Measurements from ENCODE around the gene REPIN1.

Gene REPIN1

GRCh38 chr7:150410131-150410530, 41.5 kb downstream of the REPIN1 start:
- no peak for TF ChIP-seq CTCF (IDR thresholded peaks at IDR 0.05; ENCODE audit: insufficient read depth, low read length)
- TF ChIP-seq, protein P1, sequence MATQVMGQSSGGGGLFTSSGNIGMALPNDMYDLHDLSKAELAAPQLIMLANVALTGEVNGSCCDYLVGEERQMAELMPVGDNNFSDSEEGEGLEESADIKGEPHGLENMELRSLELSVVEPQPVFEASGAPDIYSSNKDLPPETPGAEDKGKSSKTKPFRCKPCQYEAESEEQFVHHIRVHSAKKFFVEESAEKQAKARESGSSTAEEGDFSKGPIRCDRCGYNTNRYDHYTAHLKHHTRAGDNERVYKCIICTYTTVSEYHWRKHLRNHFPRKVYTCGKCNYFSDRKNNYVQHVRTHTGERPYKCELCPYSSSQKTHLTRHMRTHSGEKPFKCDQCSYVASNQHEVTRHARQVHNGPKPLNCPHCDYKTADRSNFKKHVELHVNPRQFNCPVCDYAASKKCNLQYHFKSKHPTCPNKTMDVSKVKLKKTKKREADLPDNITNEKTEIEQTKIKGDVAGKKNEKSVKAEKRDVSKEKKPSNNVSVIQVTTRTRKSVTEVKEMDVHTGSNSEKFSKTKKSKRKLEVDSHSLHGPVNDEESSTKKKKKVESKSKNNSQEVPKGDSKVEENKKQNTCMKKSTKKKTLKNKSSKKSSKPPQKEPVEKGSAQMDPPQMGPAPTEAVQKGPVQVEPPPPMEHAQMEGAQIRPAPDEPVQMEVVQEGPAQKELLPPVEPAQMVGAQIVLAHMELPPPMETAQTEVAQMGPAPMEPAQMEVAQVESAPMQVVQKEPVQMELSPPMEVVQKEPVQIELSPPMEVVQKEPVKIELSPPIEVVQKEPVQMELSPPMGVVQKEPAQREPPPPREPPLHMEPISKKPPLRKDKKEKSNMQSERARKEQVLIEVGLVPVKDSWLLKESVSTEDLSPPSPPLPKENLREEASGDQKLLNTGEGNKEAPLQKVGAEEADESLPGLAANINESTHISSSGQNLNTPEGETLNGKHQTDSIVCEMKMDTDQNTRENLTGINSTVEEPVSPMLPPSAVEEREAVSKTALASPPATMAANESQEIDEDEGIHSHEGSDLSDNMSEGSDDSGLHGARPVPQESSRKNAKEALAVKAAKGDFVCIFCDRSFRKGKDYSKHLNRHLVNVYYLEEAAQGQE (IDR thresholded peaks at IDR 0.05; ENCODE audit: insufficient replicate concordance, low read depth), result no peak
- no peaks in the 10 kb centered on the region for H3K27me3 ChIP-seq (ENCODE audit: insufficient read depth, poor library complexity, severe bottlenecking)
- H3K27ac ChIP-seq (replicated peaks), result no peak overlapping the region
- H3K4me3 ChIP-seq (replicated peaks; ENCODE audit: insufficient read depth, low read length), result no peak overlapping the region
- DNase-seq (ENCODE audit: low read depth in 1 of 2, low spot score in 1 of 2), result no peak

DNA sequence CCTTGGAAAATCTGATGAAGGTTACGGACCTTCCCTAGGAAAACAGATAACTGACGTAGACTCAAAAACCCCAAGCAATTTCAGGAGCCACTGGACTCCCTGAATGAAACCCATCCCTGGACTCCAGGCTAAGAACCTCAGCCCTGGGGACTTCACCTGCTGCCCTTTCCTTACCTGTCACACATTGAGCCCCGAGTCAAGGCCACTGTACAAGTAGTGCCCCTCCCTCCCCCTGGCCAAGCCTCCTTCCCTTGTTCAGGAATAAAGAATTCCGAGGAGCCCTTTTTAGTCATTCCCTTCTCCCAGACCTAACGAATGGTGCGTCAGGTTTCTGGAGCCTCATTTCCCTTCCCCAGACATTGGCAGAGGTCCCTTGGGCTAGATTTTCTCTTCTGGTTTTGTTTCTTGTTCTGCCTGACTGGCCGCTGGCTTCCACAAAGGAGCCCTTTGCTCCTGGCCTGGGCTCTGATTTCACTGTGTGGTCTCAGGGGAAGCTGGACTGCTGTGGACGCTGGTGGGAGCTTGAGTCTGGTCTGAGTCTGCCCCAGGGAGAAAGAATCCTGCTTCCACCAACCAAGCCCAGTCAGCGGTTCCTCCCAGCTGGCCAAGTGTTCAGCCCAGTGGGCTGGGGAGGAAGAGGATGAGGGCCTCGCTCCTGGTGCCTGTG, 42.2 kb downstream of the REPIN1 start:
- H3K27ac ChIP-seq (replicated peaks), result no peak overlapping the region
- no peaks in the 10 kb centered on the region for H3K27me3 ChIP-seq (ENCODE audit: insufficient read depth, poor library complexity, severe bottlenecking)
- TF ChIP-seq GABPA (IDR thresholded peaks at IDR 0.05; ENCODE audit: low read depth) (no peak), POLR2AphosphoS5 (IDR thresholded peaks at IDR 0.05; ENCODE audit: low read depth) (no peak), SPI1 (IDR thresholded peaks at IDR 0.05; ENCODE audit: borderline replicate concordance, low read depth) (no peak), CTCF (IDR thresholded peaks at IDR 0.05; ENCODE audit: insufficient read depth, low read length) (no peak)
- TF ChIP-seq, protein P1 (IDR thresholded peaks at IDR 0.05; ENCODE audit: insufficient replicate concordance, low read depth), result no peak
- no peak overlapping the region for H3K4me3 ChIP-seq (replicated peaks; ENCODE audit: insufficient read depth, low read length)
- no peak for DNase-seq (ENCODE audit: low read depth in 1 of 2, low spot score in 1 of 2)

- no peak overlapping the region for H3K4me3 ChIP-seq (replicated peaks; ENCODE audit: insufficient read depth, low read length)
- H3K27ac ChIP-seq (replicated peaks), result no peak overlapping the region
- H3K27me3 ChIP-seq (ENCODE audit: insufficient read depth, poor library complexity, severe bottlenecking), result no peaks in the 10 kb centered on the region
- TF ChIP-seq POLR2AphosphoS5 (IDR thresholded peaks at IDR 0.05; ENCODE audit: low read depth), result no peak
- TF ChIP-seq, protein P1 (IDR thresholded peaks at IDR 0.05; ENCODE audit: insufficient replicate concordance, low read depth), result no peak
- TF ChIP-seq SPI1 (IDR thresholded peaks at IDR 0.05; ENCODE audit: borderline replicate concordance, low read depth), result no peak
- TF ChIP-seq GABPA (IDR thresholded peaks at IDR 0.05; ENCODE audit: low read depth), result no peak
- TF ChIP-seq CTCF (IDR thresholded peaks at IDR 0.05; ENCODE audit: insufficient read depth, low read length), result no peak
- DNase-seq (ENCODE audit: low read depth in 1 of 2, low spot score in 1 of 2), result no peak
These were observed 43.0 kb downstream of the REPIN1 start for GRCh38 chr7:150411606-150412005.

All from HL-60 (cell line).